ENCODE results near the gene ALKBH7. TPM values are rescaled to one million over a fixed set of nuclear protein-coding genes. Genes with fewer than 3 reads are reported as not detected.

ALKBH7 gene
- polyA plus RNA-seq, 1 donor from 2014 or later = 154 TPM

DNA sequence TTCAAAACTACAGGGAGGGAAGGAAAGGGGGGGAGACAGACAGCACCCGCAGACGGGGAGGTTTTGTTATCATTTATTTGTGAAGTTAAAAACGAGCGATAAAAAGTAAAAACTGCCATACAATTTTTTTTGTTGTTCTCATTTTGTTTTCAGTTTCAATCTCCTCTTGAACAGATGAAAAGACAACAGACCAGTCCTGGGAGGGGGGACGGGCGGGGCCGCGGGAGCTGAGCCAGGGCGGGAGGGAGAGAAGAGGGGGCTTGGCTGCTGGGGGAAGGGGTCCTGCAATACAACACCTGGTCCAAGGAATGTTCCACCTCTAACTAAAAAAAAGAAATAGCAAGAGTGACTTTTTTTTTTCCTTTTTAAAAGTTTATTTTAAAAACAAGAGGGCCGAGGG lies 40.7 kb downstream of the ALKBH7 start:
- Histone ChIP-seq H3K9me2 (ENCODE audit: insufficient read depth, low read length) (no peaks in the 10 kb centered on the region), H3K9me3 (ENCODE audit: low read length) (no peaks in the 10 kb centered on the region), H4K20me1 (ENCODE audit: insufficient read depth) (no peaks in the 10 kb centered on the region), H3K79me2 (replicated peaks; ENCODE audit: insufficient read depth, low read length) (no peaks in the 10 kb centered on the region), H3F3A (ENCODE audit: insufficient read depth, low read length, poor library complexity, severe bottlenecking) (no peaks in the 10 kb centered on the region), H3K36me3 (ENCODE audit: insufficient read depth, low read length) (no peaks in the 10 kb centered on the region), H3K4me2 (ENCODE audit: low read length) (no peak overlapping the region), H3K27me3 (ENCODE audit: insufficient read depth, low read depth, low read length) (no peaks in the 10 kb centered on the region), H2AFZ (ENCODE audit: low read depth, low read length) (no peak overlapping the region), H3K9ac (ENCODE audit: low read length) (no peak overlapping the region), H3K27ac (ENCODE audit: low read length) (no peak overlapping the region), H3K4me3 (ENCODE audit: low read length) (no peak overlapping the region)
- TF ChIP-seq, protein P1, sequence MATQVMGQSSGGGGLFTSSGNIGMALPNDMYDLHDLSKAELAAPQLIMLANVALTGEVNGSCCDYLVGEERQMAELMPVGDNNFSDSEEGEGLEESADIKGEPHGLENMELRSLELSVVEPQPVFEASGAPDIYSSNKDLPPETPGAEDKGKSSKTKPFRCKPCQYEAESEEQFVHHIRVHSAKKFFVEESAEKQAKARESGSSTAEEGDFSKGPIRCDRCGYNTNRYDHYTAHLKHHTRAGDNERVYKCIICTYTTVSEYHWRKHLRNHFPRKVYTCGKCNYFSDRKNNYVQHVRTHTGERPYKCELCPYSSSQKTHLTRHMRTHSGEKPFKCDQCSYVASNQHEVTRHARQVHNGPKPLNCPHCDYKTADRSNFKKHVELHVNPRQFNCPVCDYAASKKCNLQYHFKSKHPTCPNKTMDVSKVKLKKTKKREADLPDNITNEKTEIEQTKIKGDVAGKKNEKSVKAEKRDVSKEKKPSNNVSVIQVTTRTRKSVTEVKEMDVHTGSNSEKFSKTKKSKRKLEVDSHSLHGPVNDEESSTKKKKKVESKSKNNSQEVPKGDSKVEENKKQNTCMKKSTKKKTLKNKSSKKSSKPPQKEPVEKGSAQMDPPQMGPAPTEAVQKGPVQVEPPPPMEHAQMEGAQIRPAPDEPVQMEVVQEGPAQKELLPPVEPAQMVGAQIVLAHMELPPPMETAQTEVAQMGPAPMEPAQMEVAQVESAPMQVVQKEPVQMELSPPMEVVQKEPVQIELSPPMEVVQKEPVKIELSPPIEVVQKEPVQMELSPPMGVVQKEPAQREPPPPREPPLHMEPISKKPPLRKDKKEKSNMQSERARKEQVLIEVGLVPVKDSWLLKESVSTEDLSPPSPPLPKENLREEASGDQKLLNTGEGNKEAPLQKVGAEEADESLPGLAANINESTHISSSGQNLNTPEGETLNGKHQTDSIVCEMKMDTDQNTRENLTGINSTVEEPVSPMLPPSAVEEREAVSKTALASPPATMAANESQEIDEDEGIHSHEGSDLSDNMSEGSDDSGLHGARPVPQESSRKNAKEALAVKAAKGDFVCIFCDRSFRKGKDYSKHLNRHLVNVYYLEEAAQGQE (IDR thresholded peaks at IDR 0.05; ENCODE audit: borderline replicate concordance) = no peak
- TF ChIP-seq EP300 (conservative IDR thresholded peaks at IDR 0.05; ENCODE audit: poor library complexity, severe bottlenecking) (no peak), MXI1 (conservative IDR thresholded peaks at IDR 0.05; ENCODE audit: poor library complexity, severe bottlenecking) (no peak), RAD21 (conservative IDR thresholded peaks at IDR 0.05) (no peak), POLR2AphosphoS5 (IDR thresholded peaks at IDR 0.05) (no peak), EZH2 (IDR thresholded peaks at IDR 0.05; ENCODE audit: borderline replicate concordance, insufficient read depth, low read length, poor library complexity, severe bottlenecking) (no peak), SMC3 (conservative IDR thresholded peaks at IDR 0.05; ENCODE audit: poor library complexity) (no peak), TAF1 (IDR thresholded peaks at IDR 0.05; ENCODE audit: low read depth) (no peak)
- TF ChIP-seq, protein P2, sequence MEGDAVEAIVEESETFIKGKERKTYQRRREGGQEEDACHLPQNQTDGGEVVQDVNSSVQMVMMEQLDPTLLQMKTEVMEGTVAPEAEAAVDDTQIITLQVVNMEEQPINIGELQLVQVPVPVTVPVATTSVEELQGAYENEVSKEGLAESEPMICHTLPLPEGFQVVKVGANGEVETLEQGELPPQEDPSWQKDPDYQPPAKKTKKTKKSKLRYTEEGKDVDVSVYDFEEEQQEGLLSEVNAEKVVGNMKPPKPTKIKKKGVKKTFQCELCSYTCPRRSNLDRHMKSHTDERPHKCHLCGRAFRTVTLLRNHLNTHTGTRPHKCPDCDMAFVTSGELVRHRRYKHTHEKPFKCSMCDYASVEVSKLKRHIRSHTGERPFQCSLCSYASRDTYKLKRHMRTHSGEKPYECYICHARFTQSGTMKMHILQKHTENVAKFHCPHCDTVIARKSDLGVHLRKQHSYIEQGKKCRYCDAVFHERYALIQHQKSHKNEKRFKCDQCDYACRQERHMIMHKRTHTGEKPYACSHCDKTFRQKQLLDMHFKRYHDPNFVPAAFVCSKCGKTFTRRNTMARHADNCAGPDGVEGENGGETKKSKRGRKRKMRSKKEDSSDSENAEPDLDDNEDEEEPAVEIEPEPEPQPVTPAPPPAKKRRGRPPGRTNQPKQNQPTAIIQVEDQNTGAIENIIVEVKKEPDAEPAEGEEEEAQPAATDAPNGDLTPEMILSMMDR (IDR thresholded peaks at IDR 0.05; ENCODE audit: poor library complexity, severe bottlenecking) = no peak

DNA sequence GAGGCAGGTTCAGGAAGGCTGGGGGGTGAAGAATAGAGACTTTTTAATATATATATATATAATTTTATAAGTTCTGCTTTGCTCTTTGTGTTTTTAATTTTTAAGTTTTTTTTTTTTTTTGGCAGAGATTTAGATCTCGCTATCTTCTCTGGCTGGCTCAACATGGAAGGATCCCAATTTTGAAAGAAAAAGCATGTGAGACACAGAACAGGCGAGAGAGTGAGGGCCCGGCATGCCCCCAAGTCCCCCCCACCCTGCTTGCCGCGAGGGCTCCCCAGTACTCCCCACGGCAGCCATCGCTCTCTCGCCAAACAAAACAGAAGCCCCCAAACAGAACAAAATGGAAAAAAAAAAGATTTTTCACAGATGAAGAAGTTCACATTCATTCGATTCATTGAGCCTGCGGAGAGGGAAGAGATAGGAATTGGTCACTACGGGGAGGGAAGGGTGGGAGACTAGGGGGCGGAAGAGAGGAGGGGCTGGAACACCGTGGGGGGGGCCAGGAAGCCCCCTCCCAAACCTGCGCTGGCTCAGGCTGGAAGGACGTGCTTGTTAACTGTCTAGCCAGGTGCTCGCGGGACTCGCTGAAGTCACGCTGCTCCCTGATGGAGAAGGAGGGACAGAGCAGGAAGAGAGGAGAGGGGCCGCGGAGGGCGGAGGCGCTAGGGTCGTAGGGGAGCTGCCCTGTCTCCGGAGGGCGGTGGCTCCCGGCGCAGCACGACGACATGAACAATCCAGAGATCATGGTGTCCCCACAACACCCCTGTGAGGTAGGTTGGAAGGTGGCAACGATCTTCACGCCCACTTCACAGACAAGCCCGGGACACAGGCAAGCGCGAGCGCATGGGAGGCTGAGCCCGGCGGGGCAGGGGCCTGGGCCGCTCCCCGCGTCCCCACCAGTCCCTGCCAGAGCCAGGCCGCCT lies 41.4 kb downstream of the ALKBH7 start:
- Histone ChIP-seq H3K79me2 (replicated peaks; ENCODE audit: insufficient read depth, low read length) (no peaks in the 10 kb centered on the region), H3K27me3 (ENCODE audit: insufficient read depth, low read depth, low read length) (no peaks in the 10 kb centered on the region), H3K27ac (ENCODE audit: low read length) (no peak overlapping the region), H3K4me3 (ENCODE audit: low read length) (no peak overlapping the region), H3K9ac (ENCODE audit: low read length) (no peak overlapping the region), H3K9me2 (ENCODE audit: insufficient read depth, low read length) (no peaks in the 10 kb centered on the region), H2AFZ (ENCODE audit: low read depth, low read length) (no peak overlapping the region), H3K9me3 (ENCODE audit: low read length) (no peaks in the 10 kb centered on the region), H4K20me1 (ENCODE audit: insufficient read depth) (peaks cover 2% of the 10 kb centered on the region), H3K4me2 (ENCODE audit: low read length) (no peak overlapping the region), H3K36me3 (ENCODE audit: insufficient read depth, low read length) (no peaks in the 10 kb centered on the region), H3F3A (ENCODE audit: insufficient read depth, low read length, poor library complexity, severe bottlenecking) (no peaks in the 10 kb centered on the region)
- no peak for TF ChIP-seq TAF1 (IDR thresholded peaks at IDR 0.05; ENCODE audit: low read depth)
- TF ChIP-seq, protein P2 (IDR thresholded peaks at IDR 0.05; ENCODE audit: poor library complexity, severe bottlenecking) = no peak
- TF ChIP-seq, protein P1 (IDR thresholded peaks at IDR 0.05; ENCODE audit: borderline replicate concordance) = no peak
- no peak for TF ChIP-seq SMC3 (conservative IDR thresholded peaks at IDR 0.05; ENCODE audit: poor library complexity)
- TF ChIP-seq RAD21 (conservative IDR thresholded peaks at IDR 0.05) = no peak
- TF ChIP-seq EZH2 (IDR thresholded peaks at IDR 0.05; ENCODE audit: borderline replicate concordance, insufficient read depth, low read length, poor library complexity, severe bottlenecking) = no peak
- TF ChIP-seq MXI1 (conservative IDR thresholded peaks at IDR 0.05; ENCODE audit: poor library complexity, severe bottlenecking) = no peak
- no peak for TF ChIP-seq EP300 (conservative IDR thresholded peaks at IDR 0.05; ENCODE audit: poor library complexity, severe bottlenecking)
- no peak for TF ChIP-seq POLR2AphosphoS5 (IDR thresholded peaks at IDR 0.05)
